GM19023 (cell line): Measurements from ENCODE around the gene SERP2.

Experiments
- ATAC-seq: cut with Tn5 transposase; IDR thresholded peaks from one replicate; pipeline ENCODE4 v1.9.1; 2021; ENCODE audit warnings: mild to moderate bottlenecking, moderate library complexity; ENCODE audit not compliant: unreplicated experiment

Gene SERP2

DNA sequence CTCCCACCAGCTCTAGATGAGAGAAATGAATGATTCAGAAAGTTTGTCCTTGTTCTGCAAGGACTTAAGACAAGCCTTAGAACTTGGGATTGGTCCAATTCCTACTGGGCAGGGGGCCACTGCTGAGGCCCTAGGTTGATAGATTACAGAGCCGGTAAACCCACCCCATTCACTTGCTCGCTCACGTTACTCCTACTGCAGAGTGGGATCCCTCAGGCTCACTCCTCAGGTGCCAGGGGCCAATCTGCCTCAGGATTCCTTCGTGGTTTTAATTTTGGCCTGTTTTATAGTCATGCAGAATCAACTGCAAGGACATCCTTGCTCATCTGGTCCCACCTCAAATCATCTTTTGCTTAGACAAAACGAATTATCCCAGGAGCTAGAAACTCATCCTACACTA lies 59.0 kb downstream of the SERP2 start:
- ATAC-seq = no peak

DNA sequence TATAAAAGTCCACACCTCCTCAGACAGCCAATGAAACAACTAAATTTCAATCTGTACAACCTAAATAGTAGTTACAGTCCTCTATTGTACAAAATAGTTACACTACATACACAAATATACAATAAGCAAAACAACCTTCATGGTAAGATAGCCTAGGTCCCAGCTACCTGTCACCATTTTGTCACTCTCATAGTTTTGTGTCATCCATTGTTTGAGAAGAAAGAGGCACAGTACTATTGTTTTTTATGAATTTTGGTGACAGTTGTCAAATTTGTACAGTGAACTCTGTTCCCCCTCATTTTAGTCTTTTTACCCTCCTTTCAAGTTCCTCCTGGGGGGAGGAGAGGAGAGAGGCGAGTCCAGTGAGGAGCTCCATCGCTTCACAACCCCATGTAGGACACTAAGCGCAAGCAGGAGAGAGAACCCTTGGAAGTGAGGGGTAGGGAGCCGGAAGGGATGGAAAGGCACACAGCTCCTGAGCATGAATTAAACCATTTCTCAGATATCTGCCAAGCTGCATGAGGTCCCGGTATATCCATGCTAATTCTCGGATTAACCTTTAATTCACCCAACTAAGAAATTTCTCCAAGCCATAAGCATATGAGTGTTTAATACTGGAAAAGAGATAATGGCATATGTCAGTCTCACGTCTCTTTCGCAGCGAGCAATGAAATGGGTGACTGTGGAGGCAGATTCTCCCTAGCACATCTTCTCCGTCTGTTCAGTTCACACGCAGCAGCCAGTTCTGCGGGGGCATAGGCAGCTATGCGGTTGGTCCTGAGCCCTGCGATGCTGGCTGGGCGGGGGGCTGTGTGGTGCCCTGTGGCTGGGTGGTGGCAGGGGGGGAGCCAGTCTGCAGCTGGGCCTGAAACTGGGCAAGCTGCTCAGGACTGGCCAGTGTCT lies 60.5 kb downstream of the SERP2 start:
- ATAC-seq = no peak

DNA sequence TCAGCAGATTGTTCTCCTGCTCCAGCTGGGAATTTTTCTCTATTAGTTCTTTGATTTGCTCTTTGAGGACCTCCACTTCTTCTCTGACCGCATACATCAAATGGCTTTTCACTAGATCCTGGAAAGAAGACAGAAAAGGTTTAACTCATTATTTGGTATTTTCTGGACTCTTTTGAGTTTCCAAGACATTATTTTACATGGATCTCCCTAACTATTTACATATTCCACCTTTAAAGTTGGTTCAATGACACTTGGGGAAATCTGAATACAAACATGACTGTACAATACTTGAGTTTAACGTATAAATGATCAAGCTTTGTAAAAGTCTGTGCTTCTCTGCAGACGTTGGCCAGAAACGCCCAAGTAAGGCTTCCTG lies 61.1 kb downstream of the SERP2 start:
- ATAC-seq = no peak

DNA sequence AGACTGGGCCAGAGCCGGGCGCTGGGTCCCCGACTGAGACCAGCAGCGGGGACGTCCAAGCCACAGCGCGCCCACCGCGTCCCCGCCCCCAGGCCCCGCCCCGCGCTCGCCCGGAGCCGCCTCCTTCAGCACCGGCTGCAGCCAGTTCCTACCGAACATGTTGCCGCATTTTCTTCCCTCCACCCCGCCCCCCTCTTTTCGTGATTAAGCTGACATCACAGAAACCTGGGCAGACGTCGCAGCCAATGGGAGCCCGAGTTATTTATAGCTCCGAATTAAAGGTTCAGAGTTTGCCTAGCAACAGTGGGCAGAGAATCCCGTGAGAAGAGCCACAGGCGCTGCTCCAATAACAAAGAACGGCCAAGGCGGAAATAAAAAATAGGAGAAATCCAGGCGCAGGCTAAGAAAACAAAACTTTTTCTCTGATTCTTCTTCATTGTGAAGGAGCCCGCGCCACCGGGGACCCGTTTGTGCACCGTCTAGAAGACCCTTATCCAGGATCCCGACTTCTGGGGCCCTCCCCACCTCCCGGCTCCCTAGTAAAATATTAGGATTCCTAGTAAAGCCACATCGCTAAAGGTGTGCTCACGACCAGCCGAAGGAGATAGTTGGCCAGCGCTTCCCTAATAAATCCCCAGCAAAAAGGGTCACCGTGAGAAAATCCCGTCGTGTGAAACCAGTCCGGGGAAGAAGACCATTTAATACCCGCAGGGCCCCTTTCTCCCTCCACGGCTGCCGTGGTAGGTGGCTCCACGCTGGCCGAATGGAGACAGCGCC lies 61.7 kb downstream of the SERP2 start:
- peak; percentile 66 for ATAC-seq

DNA sequence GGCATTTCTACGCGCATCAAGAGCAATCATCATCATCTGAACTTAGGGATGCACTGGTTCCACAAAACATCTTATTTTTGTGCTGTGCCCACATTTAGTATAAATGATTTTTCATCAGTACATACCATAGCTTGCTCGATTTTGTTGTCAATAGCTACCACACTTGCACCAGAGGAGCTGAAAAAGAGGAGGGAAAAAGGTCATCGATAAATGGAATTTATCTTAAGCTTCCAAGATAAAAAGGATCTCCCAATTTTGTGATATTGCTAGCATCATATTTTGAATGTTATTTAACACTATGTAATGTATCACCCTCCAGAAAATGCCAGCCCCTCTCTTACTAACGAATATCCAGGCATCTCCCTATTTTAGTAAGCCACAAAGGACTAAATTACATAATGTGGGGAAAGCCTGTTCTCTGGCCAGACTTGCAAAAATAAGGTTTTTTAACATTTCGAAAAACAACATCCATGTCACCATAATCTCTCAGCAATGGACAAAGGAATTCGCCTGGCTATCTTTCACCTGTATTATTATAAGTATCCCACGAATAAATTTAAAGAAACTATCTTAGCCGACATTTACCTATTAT lies 62.4 kb downstream of the SERP2 start:
- no peak for ATAC-seq

DNA sequence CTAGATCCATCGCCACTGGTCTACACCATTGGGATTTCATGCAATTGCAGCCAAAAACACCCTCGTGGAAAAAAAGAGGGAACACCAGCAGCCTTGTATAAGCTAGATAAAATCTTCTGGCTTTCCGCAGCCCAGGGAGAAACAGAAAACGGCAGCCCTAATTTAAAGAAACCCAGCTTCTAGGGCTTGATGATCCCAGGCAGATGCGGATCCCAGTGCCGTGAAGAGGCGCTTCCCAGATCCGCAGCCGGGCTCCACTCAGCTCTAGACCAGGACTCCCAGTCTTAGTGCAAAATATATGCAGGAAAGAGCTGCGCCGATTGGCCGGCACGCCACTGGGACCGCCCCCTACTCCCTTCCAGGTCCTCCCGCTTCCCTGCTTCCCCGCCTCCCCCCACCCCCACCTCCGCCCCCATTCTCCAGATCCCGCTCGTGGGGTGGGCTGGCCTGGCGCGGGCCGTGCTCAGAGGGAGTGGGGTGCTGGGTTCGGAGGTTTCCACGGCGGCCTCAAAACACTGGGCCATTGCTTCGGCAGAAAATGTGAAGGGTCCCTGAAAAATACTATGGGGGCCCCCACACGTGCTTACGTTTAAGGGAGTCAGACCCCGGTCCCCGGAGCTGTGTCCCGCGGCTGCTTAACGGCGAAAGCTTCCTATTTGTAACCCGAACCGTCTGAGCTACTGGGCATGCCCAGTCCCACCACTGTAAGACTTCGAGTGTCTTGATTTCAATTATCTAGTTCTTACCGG lies 63.1 kb downstream of the SERP2 start:
- no peak for ATAC-seq

DNA sequence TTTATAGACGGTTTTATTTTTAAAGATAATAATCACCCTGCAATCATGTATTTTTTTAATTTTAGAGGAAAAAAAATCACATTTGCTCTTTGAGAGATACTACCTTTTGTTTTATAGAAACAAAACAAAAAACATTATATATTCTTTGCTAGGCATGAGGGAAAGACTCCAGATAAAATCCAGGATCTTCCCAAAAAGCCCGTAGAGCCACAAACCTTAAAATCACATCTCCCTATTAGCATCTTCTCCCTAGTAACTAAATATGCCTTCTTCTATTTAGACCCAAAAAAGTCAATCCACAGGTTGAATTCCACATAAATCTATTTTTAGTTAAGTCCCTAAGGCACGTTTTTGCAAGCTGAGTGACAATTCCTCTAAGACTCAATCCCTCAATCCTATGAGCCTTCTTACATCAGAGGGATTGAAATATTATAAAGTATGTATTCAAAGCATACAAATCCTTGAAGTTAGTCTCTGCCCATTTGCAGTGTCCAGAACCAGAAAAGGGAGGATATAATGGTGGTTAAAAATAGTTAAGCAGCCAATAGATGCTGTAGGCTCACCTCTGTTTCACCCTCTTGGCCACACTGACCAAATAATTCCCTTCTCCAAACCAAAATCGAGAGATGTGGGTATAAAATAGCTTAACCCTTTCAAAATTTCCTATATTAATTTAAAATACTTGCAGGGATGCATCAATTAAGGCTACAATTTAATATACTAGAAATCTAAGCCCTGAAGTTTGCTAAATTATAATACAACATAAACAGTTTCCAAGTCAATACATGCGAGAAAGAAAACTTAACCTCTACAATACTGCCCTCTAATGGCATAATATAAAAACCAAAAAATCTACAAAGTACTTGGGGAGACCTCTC lies 64.0 kb downstream of the SERP2 start:
- ATAC-seq = no peak

DNA sequence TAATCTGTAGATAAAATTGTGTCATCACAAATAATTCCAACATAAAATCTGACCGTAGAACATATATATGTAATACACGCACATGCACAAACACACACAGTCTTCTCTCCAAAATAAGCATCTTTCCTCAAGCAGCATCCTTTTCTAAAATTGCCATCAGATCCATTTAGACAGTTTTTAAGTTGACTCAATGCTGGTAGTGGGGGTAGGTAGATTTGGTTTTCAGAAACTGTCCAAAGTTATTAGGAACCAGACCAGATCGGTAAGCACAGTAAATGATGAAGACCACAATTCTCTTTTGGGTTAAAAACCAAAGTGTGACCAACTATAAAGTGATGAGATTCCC lies 64.6 kb downstream of the SERP2 start:
- ATAC-seq = no peak

DNA sequence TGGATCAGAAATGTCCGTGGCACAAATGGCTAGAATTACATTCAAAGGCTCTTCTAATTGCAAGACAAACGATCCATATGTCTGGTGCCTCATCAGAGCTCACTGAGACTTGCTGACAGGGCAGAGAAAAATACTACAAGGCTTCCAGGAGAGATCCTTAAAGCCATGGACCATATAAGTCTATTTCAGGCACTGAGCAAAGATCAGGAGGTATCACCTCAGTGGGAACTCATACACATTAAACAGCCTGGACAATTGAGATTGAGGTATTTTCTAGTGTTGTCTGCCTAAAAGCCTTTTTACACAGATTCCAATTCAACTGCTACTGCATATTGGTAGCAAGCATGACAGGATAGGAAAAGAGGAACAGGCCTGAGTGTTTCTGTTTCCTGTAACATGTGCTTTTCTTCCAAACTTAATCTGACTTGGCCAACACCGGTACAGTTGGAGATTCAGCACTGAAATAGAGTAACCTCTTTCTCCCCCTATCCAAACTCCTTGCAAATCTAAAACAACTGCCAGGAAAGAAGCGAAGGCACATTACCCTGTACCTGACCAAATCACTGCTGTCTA lies 65.9 kb downstream of the SERP2 start:
- ATAC-seq = no peak

DNA sequence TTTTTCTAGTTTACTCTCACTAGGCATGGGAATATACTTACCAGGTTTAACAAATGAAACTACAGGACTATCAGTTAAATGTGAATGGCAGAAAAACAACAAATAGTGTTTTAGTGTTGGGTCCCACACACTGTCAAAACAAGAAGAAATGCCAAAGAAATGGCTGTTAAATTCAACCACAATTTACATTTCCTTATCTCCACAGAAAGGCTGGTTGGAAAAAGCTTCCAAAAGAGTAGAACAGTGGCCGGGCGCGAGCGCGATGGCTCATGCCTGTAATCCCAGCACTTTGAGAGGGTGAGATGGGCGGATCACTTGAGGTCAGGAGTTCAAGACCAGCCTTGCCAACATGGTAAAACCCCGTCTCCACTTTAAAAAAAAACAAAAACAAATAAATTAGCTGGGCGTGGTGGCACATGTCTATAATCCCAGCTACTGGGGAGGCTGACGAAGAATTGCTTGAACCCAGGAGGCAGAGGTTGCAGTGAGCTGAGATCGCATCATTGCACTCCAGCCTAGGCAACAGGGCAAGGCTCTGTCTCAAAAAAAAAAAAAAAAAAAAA lies 66.5 kb downstream of the SERP2 start:
- no peak for ATAC-seq
